BLaER1 treated with 17β-estradiol and CSF1 and Interleukin-3, amounts not matched to agents 10 nM and 100 nM (cell line): ENCODE results near the gene GOLGA6L7.
A peak's percentile ranks its signal among the peaks of the same experiment; 100 is the strongest.
"Not testable (repeated sequence)": the region's sequence is repeated elsewhere in the genome, so short reads cannot be mapped to it uniquely, and the experiment has no call there.

Experiments used
- H3K27ac ChIP-seq, 11 experiments: shearing (Covaris generic); formaldehyde crosslinking; 2 replicates each; pipeline ENCODE4 v1.8.1; 2022
- H3K27me3 ChIP-seq, 11 experiments: shearing (Covaris generic); formaldehyde crosslinking; 2 replicates each; pipeline ENCODE4 v1.8.1; 2022
- H3K36me3 ChIP-seq, 11 experiments: shearing (Covaris generic); formaldehyde crosslinking; 2 replicates each; pipeline ENCODE4 v1.8.1; 2022
- H3K4me1 ChIP-seq, 10 experiments: shearing (Covaris generic); formaldehyde crosslinking; 2 replicates each; pipeline ENCODE4 v1.8.1; 2022
- H3K4me2 ChIP-seq, 11 experiments: shearing (Covaris generic); formaldehyde crosslinking; 2 replicates each; pipeline ENCODE4 v1.8.1; 2022
- H3K4me3 ChIP-seq, 10 experiments: shearing (Covaris generic); formaldehyde crosslinking; 2 replicates each; pipeline ENCODE4 v1.8.1; 2022
- H3K9ac ChIP-seq, 11 experiments: shearing (Covaris generic); formaldehyde crosslinking; 2 replicates each; pipeline ENCODE4 v1.8.1; 2022
- H3K9me3 ChIP-seq, 11 experiments: shearing (Covaris generic); formaldehyde crosslinking; replicated peaks in 1 of 11; 2 replicates each; pipeline ENCODE4 v1.8.1; 2022
- H4K20me1 ChIP-seq, 11 experiments: shearing (Covaris generic); formaldehyde crosslinking; 2 replicates each; pipeline ENCODE4 v1.8.1; 2022
- Cebpa-rat ChIP-seq, 11 experiments: shearing (Covaris generic); IDR thresholded peaks; 2 replicates each; pipeline ENCODE4 v1.8.1; 2022

The GOLGA6L7 gene

GRCh38 chr15:28861589-28862293, 13.3 kb upstream of the GOLGA6L7 start:
- not testable (repeated sequence) for H3K27me3 ChIP-seq, H3K4me3 ChIP-seq, H4K20me1 ChIP-seq, H3K9ac ChIP-seq, H3K36me3 ChIP-seq
- Histone ChIP-seq H3K9me3 (peaks cover 0 to 12% (median 0%) of the 10 kb centered on the region in 11 experiments; a peak in 6 of 22 replicates), H3K4me1 (peaks cover 6 to 26% (median 20%) of the 10 kb centered on the region in 10 experiments; a peak in 18 of 20 replicates), H3K27ac (peak overlapping the region in 2 of 11 experiments; percentile 38 to 49; a peak in 2 of 22 replicates), H3K4me2 (peak overlapping the region; percentile 2 to 59 (median 35); a peak in 18 of 22 replicates)
- peak in 1 of 11 experiments; percentile 4; a peak in 1 of 22 replicates for TF ChIP-seq Cebpa-rat (IDR thresholded peaks at IDR 0.05)

- no peak overlapping the region for H3K9ac ChIP-seq
- H3K27ac ChIP-seq: peak overlapping the region in 3 of 11 experiments; percentile 35 to 49 (median 38); a peak in 6 of 22 replicates
- peaks cover 6 to 26% (median 20%) of the 10 kb centered on the region in 10 experiments; a peak in 18 of 20 replicates for H3K4me1 ChIP-seq
- no peaks in the 10 kb centered on the region for H4K20me1 ChIP-seq
- H3K9me3 ChIP-seq: peaks cover 0 to 12% (median 0%) of the 10 kb centered on the region in 11 experiments; a peak in 6 of 22 replicates
- H3K4me2 ChIP-seq: peak overlapping the region; percentile 2 to 59 (median 35); a peak in 18 of 22 replicates
- TF ChIP-seq Cebpa-rat (IDR thresholded peaks at IDR 0.05): peak in 2 of 11 experiments; percentile 18 to 68; a peak in 2 of 22 replicates
- H3K4me3 ChIP-seq: no peak overlapping the region
- H3K36me3 ChIP-seq: no peaks in the 10 kb centered on the region
- H3K27me3 ChIP-seq: no peaks in the 10 kb centered on the region
Measured at GRCh38 chr15:28861031-28861534, 12.6 kb upstream of the GOLGA6L7 start.

- not testable (repeated sequence) for H3K9ac ChIP-seq, H3K9me3 ChIP-seq, H3K27ac ChIP-seq
Measured at GRCh38 chr15:28854578-28854977, 6.1 kb upstream of the GOLGA6L7 start.

GRCh38 chr15:28853654-28854053, 5.2 kb upstream of the GOLGA6L7 start:
- not testable (repeated sequence) for H3K27ac ChIP-seq, H3K4me2 ChIP-seq, H3K27me3 ChIP-seq, H3K36me3 ChIP-seq, H3K9ac ChIP-seq, H3K4me1 ChIP-seq, H3K9me3 ChIP-seq, H3K4me3 ChIP-seq, H4K20me1 ChIP-seq

More at GRCh38 chr15:28854578-28854977, 6.1 kb upstream of the GOLGA6L7 start:
- H3K36me3 ChIP-seq, H4K20me1 ChIP-seq, H3K4me1 ChIP-seq, H3K27me3 ChIP-seq, H3K4me2 ChIP-seq, H3K4me3 ChIP-seq: not testable (repeated sequence)

GRCh38 chr15:28849766-28850165, 1.3 kb upstream of the GOLGA6L7 start:
- not testable (repeated sequence) for H4K20me1 ChIP-seq, H3K4me3 ChIP-seq, H3K4me2 ChIP-seq, H3K27ac ChIP-seq, H3K9ac ChIP-seq, H3K4me1 ChIP-seq, H3K36me3 ChIP-seq, H3K27me3 ChIP-seq
- peaks cover 0 to 12% (median 0%) of the 10 kb centered on the region in 11 experiments; a peak in 5 of 22 replicates for H3K9me3 ChIP-seq

GRCh38 chr15:28849271-28849670, 827 bp upstream of the GOLGA6L7 start:
- not testable (repeated sequence) for H3K27me3 ChIP-seq, H3K9ac ChIP-seq, H3K4me2 ChIP-seq, H3K4me3 ChIP-seq, H3K36me3 ChIP-seq, H4K20me1 ChIP-seq, H3K27ac ChIP-seq, H3K4me1 ChIP-seq
- H3K9me3 ChIP-seq: peaks cover 0 to 12% (median 0%) of the 10 kb centered on the region in 11 experiments; a peak in 5 of 22 replicates

GRCh38 chr15:28847959-28848358, 485 bp downstream of the GOLGA6L7 start:
- H3K9ac ChIP-seq, H3K4me3 ChIP-seq, H3K4me2 ChIP-seq, H3K4me1 ChIP-seq, H3K27me3 ChIP-seq, H4K20me1 ChIP-seq, H3K27ac ChIP-seq, H3K36me3 ChIP-seq: not testable (repeated sequence)
- peaks cover 0 to 12% (median 0%) of the 10 kb centered on the region in 11 experiments; a peak in 5 of 22 replicates for H3K9me3 ChIP-seq

GRCh38 chr15:28847247-28847646, 1.2 kb downstream of the GOLGA6L7 start:
- not testable (repeated sequence) for H3K4me2 ChIP-seq, H3K27ac ChIP-seq, H3K4me3 ChIP-seq, H3K27me3 ChIP-seq, H3K36me3 ChIP-seq, H4K20me1 ChIP-seq, H3K4me1 ChIP-seq, H3K9ac ChIP-seq
- peaks cover 0 to 12% (median 0%) of the 10 kb centered on the region in 11 experiments; a peak in 5 of 22 replicates for H3K9me3 ChIP-seq

- H4K20me1 ChIP-seq, H3K27me3 ChIP-seq, H3K27ac ChIP-seq, H3K4me1 ChIP-seq, H3K36me3 ChIP-seq, H3K9me3 ChIP-seq, H3K4me2 ChIP-seq, H3K9ac ChIP-seq, H3K4me3 ChIP-seq: not testable (repeated sequence)
Measured at GRCh38 chr15:28844147-28844546, 4.3 kb downstream of the GOLGA6L7 start.

- not testable (repeated sequence) for H3K9me3 ChIP-seq, H3K9ac ChIP-seq, H3K4me2 ChIP-seq, H3K4me3 ChIP-seq, H3K4me1 ChIP-seq, H3K27ac ChIP-seq, H3K36me3 ChIP-seq, H4K20me1 ChIP-seq, H3K27me3 ChIP-seq
Measured at GRCh38 chr15:28843520-28843919, 4.9 kb downstream of the GOLGA6L7 start.

- not testable (repeated sequence) for H3K4me2 ChIP-seq, H3K9ac ChIP-seq, H4K20me1 ChIP-seq, H3K4me1 ChIP-seq, H3K36me3 ChIP-seq, H3K27ac ChIP-seq, H3K9me3 ChIP-seq, H3K4me3 ChIP-seq, H3K27me3 ChIP-seq
Measured at GRCh38 chr15:28842210-28842609, 6.2 kb downstream of the GOLGA6L7 start.

- H3K36me3 ChIP-seq, H3K27me3 ChIP-seq, H3K27ac ChIP-seq, H3K9me3 ChIP-seq, H4K20me1 ChIP-seq, H3K9ac ChIP-seq, H3K4me3 ChIP-seq, H3K4me2 ChIP-seq, H3K4me1 ChIP-seq: not testable (repeated sequence)
Measured at GRCh38 chr15:28840285-28840684, 8.2 kb downstream of the GOLGA6L7 start.

- H3K4me2 ChIP-seq: not testable (repeated sequence)
Measured at GRCh38 chr15:28834957-28835585, 13.4 kb downstream of the GOLGA6L7 start.

More at GRCh38 chr15:28834957-28835585, 13.4 kb downstream of the GOLGA6L7 start:
- not testable (repeated sequence) for H3K27me3 ChIP-seq, H3K27ac ChIP-seq, H3K9me3 ChIP-seq, H3K36me3 ChIP-seq, H4K20me1 ChIP-seq, H3K9ac ChIP-seq, H3K4me3 ChIP-seq, H3K4me1 ChIP-seq
